MCF 10A (cell line): ENCODE data around the gene ZNRF3. TPM values are rescaled to one million over a fixed set of nuclear protein-coding genes. Genes with fewer than 3 reads are reported as not detected.

ENCODE experiments used
- BruUV-seq: library from RNA; stranded (reverse); fragments of 400-500 nt; replicated peaks from 2 replicates; lab custom pipeline; 2021; lab: Mats Ljungman, UMichigan
- CTCF ChIA-PET: fragments of 300-600 bp; sonication (Branson Sonifier 250); formaldehyde crosslinking; extraction: SDS; loops from one replicate; lab custom pipeline; 2021; ENCODE audit warnings: antibody characterized with exemption, inconsistent platforms; lab: Yijun Ruan, JAX
- POLR2A ChIA-PET: fragments of 300-600, 350-650 bp; sonication (Branson Sonifier 250); formaldehyde crosslinking; extraction: SDS; loops from one replicate; lab custom pipeline; 2020; ENCODE audit warnings: antibody characterized with exemption, inconsistent platforms; lab: Yijun Ruan, JAX
- DNase-seq: peaks from one replicate; pipeline ENCODE4 v3.0.0-alpha.2; 2018; ENCODE audit not compliant: unreplicated experiment
- H3K27ac Mint-ChIP-seq: one replicate; pipeline ENCODE4 v1.8.0; 2022; ENCODE audit warnings: mild to moderate bottlenecking, low read depth, mixed read lengths; ENCODE audit not compliant: unreplicated experiment
- H3K27me3 Mint-ChIP-seq: one replicate; pipeline ENCODE4 v1.8.0; 2022; ENCODE audit warnings: mixed read lengths; ENCODE audit not compliant: insufficient read depth, unreplicated experiment
- H3K36me3 Mint-ChIP-seq: one replicate; pipeline ENCODE4 v1.8.0; 2022; ENCODE audit warnings: mild to moderate bottlenecking, moderate library complexity, mixed read lengths; ENCODE audit not compliant: insufficient read depth, unreplicated experiment
- H3K4me1 Mint-ChIP-seq: one replicate; pipeline ENCODE4 v1.8.0; 2022; ENCODE audit warnings: mixed read lengths; ENCODE audit not compliant: insufficient read depth, unreplicated experiment
- H3K4me3 Mint-ChIP-seq: one replicate; pipeline ENCODE4 v1.8.0; 2022; ENCODE audit warnings: mild to moderate bottlenecking, moderate library complexity, mixed read lengths; ENCODE audit not compliant: unreplicated experiment
- H3K9me3 Mint-ChIP-seq: one replicate; pipeline ENCODE4 v1.8.0; 2022; ENCODE audit warnings: mixed read lengths; ENCODE audit not compliant: unreplicated experiment
- CTCF ChIP-seq: fragments of 200-600 bp; IDR thresholded peaks from one replicate; pipeline ENCODE4 v1.8.0; 2022; ENCODE audit warnings: antibody characterized with exemption, mild to moderate bottlenecking; ENCODE audit not compliant: unreplicated experiment
- intact Hi-C: fragments of 100-400 bp; cut with micrococcal nuclease; formaldehyde crosslinking; loops from 2 replicates; pipeline ENCODE4 v1.14.1; 2022
- total RNA-seq: library from RNA; stranded (reverse); gene quantifications from 2 replicates; pipeline ENCODE4 v1.2.3, GENCODE V29; 2022

ZNRF3 gene
- total RNA-seq, 1 experiment from 2014 or later, result 7.1 TPM

GRCh38 chr22:28999510-28999909, 116.1 kb downstream of the ZNRF3 start:
- Mint-ChIP-seq H3K9me3 (no peaks in the 10 kb centered on the region), H3K4me3 (no peak overlapping the region), H3K27me3 (no peaks in the 10 kb centered on the region), H3K36me3 (peaks cover 10% of the 10 kb centered on the region), H3K4me1 (no peaks in the 10 kb centered on the region), H3K27ac (no peak overlapping the region)
- no peak for DNase-seq
- intact Hi-C loops, result no loop called here
- no peak for TF ChIP-seq CTCF
- ChIA-PET CTCF (interaction anchor here (0.6 to 1.5 kb wide), 3 partner anchors 8 to 246 kb away, joined by 3 to 6 read pairs (median 3); no protein-coding TSS in a partner anchor), POLR2A (interaction anchor here (1.5 kb wide), 1 partner anchor 22 kb away, joined by 4 read pairs; no protein-coding TSS in a partner anchor)
- no TSS peak for BruUV-seq

- H3K4me3 Mint-ChIP-seq, result no peak overlapping the region
- intact Hi-C loops, result no loop called here
- H3K27ac Mint-ChIP-seq, result no peak overlapping the region
- ChIA-PET POLR2A (interaction anchor here (1.5 kb wide), 1 partner anchor 22 kb away, joined by 4 read pairs; no protein-coding TSS in a partner anchor), CTCF (interaction anchor here (1.0 to 1.5 kb wide), 2 partner anchors 9 to 40 kb away, joined by 3 to 6 read pairs; no protein-coding TSS in a partner anchor)
- TF ChIP-seq CTCF, result no peak
- DNase-seq, result no peak
- BruUV-seq, result no TSS peak
- no peaks in the 10 kb centered on the region for H3K9me3 Mint-ChIP-seq
- H3K36me3 Mint-ChIP-seq, result peaks cover 10% of the 10 kb centered on the region
- H3K4me1 Mint-ChIP-seq, result no peaks in the 10 kb centered on the region
- no peaks in the 10 kb centered on the region for H3K27me3 Mint-ChIP-seq
Observed at GRCh38 chr22:28999919-29000556, 116.7 kb downstream of the ZNRF3 start.

GRCh38 chr22:29000641-29001040, 117.3 kb downstream of the ZNRF3 start:
- CTCF ChIA-PET, result interaction anchor here (0.6 to 1.5 kb wide), 4 partner anchors 9 to 91 kb away, joined by 3 to 6 read pairs (median 4); no protein-coding TSS in a partner anchor
- Mint-ChIP-seq H3K27me3 (no peaks in the 10 kb centered on the region), H3K4me3 (no peak overlapping the region)

More at GRCh38 chr22:29000641-29001040, 117.3 kb downstream of the ZNRF3 start:
- DNase-seq, result no peak
- no peak overlapping the region for H3K27ac Mint-ChIP-seq
- TF ChIP-seq CTCF, result no peak
- H3K36me3 Mint-ChIP-seq, result peaks cover 10% of the 10 kb centered on the region
- no TSS peak for BruUV-seq
- intact Hi-C loops, result no loop called here
- H3K9me3 Mint-ChIP-seq, result no peaks in the 10 kb centered on the region
- POLR2A ChIA-PET, result no interaction called here
- H3K4me1 Mint-ChIP-seq, result no peaks in the 10 kb centered on the region
